Hematopoietic multipotent progenitor cell (in vitro differentiated cells): ENCODE results near the gene MED29. TPM values are rescaled to one million over a fixed set of nuclear protein-coding genes. Genes with fewer than 3 reads are reported as not detected.

ENCODE experiments used
- DNase-seq, 3 donors: peaks; one replicate each; pipeline ENCODE4 v3.0.0-alpha.2; 2011 to 2015; ENCODE audit warnings: low read depth in 2 of 3, low spot score in 2 of 3
- small RNA-seq: library from RNA; depleted of rRNA; stranded (forward); fragments of <200 nt; gene quantifications from one replicate; pipeline ENCODE3, GENCODE V24; 2012
- total RNA-seq: library from RNA; depleted of rRNA; stranded (reverse); fragments of >200 nt; gene quantifications from one replicate; pipeline ENCODE4 v1.2.3, GENCODE V29; 2012

The MED29 gene
- total RNA-seq, 1 donor, result 35.5 TPM

- no peak for DNase-seq
Observed at GRCh38 chr19:39449116-39449797, 58.1 kb downstream of the MED29 start.

Small RNA genes within 50 kb of the gene (small RNA-seq; reads per million reads assigned to genes)
- 0.47 reads per million for gene AC011445.2
- gene MIR4530, result not detected
- gene RN7SL566P, result not detected

Other genes with a start within 250 kb of the MED29 start
- under 0.01 TPM for gene NCCRP1, start 194.4 kb upstream of the MED29 start, total RNA-seq
- gene SYCN, start 187.1 kb upstream of the MED29 start, total RNA-seq, result not detected
- gene IFNL3, start 146.4 kb upstream of the MED29 start, total RNA-seq, result 0.27 TPM
- 0.81 TPM for gene IFNL4, start 142.5 kb upstream of the MED29 start, total RNA-seq
- gene IFNL2, start 123.0 kb upstream of the MED29 start, total RNA-seq, result not detected
- gene IFNL1, start 95.0 kb upstream of the MED29 start, total RNA-seq, result not detected
- 8.1 TPM for gene LRFN1, start 70.5 kb upstream of the MED29 start, total RNA-seq
- 123 TPM for gene GMFG, start 55.3 kb upstream of the MED29 start, total RNA-seq
- gene SAMD4B, start 49.0 kb upstream of the MED29 start, total RNA-seq, result 84.8 TPM
- gene PAF1, start 272 bp upstream of the MED29 start, total RNA-seq, result 68.4 TPM
- gene ZFP36, start 15.5 kb downstream of the MED29 start, total RNA-seq, result 98.3 TPM
- 20.7 TPM for gene PLEKHG2, start 21.3 kb downstream of the MED29 start, total RNA-seq
- 641 TPM for gene RPS16, start 44.6 kb downstream of the MED29 start, total RNA-seq
- gene SUPT5H, start 54.2 kb downstream of the MED29 start, total RNA-seq, result 75.9 TPM
- gene TIMM50, start 89.5 kb downstream of the MED29 start, total RNA-seq, result 42.3 TPM
- 0.27 TPM for gene DLL3, start 107.6 kb downstream of the MED29 start, total RNA-seq
- not detected for gene SELENOV, start 123.8 kb downstream of the MED29 start, total RNA-seq
- gene EID2B, start 141.5 kb downstream of the MED29 start, total RNA-seq, result 7.5 TPM
- gene EID2, start 148.8 kb downstream of the MED29 start, total RNA-seq, result 12.7 TPM
- not detected for gene LGALS13, start 211.1 kb downstream of the MED29 start, total RNA-seq